ENCODE results near the gene IQCC.

GRCh38 chr1:32186491-32186890 lies 19.0 kb upstream of the IQCC start:
- TF ChIP-seq CTCF (conservative IDR thresholded peaks at IDR 0.05), result no peak
- no peak for TF ChIP-seq EZH2 (IDR thresholded peaks at IDR 0.05; ENCODE audit: low read depth)

All from PC-9 (cell line).